ENCODE data around the gene RHOD. TPM values are rescaled to one million over a fixed set of nuclear protein-coding genes. Genes with fewer than 3 reads are reported as not detected.
A peak's percentile ranks its signal among the peaks of the same experiment; 100 is the strongest.

Gene RHOD
- total RNA-seq, 1 donor from 2014 or later = 16.7 TPM

- Histone ChIP-seq H3K4me3 (no peak overlapping the region), H3K36me3 (no peaks in the 10 kb centered on the region), H3K9me3 (no peaks in the 10 kb centered on the region), H3K4me1 (no peaks in the 10 kb centered on the region), H3K27me3 (no peaks in the 10 kb centered on the region), H3K27ac (no peak overlapping the region)
- no peak for DNase-seq
- no peak for TF ChIP-seq CTCF (IDR thresholded peaks at IDR 0.05)
- no peak for ATAC-seq
- intact Hi-C loops (cut with DNase I) = no loop called here
Observed at GRCh38 chr11:67090717-67091116, 34.1 kb downstream of the RHOD start.

GRCh38 chr11:67095214-67095507 is 38.5 kb downstream of the RHOD start:
- TF ChIP-seq CTCF (IDR thresholded peaks at IDR 0.05) = no peak

GRCh38 chr11:67098799-67099429 is 42.3 kb downstream of the RHOD start:
- no peak overlapping the region for H3K4me3 ChIP-seq
- no peak for DNase-seq

More at GRCh38 chr11:67095214-67095507, 38.5 kb downstream of the RHOD start:
- peak; percentile 14 for ATAC-seq
- no peak overlapping the region for H3K27ac ChIP-seq
- DNase-seq = no peak
- no peak overlapping the region for H3K4me3 ChIP-seq
- H3K9me3 ChIP-seq = no peaks in the 10 kb centered on the region
- intact Hi-C loops (cut with DNase I) = no loop called here
- H3K36me3 ChIP-seq = no peaks in the 10 kb centered on the region
- no peaks in the 10 kb centered on the region for H3K27me3 ChIP-seq
- H3K4me1 ChIP-seq = no peaks in the 10 kb centered on the region

GRCh38 chr11:67099831-67100324 is 43.2 kb downstream of the RHOD start:
- Histone ChIP-seq H3K36me3 (no peaks in the 10 kb centered on the region), H3K27ac (no peak overlapping the region), H3K4me3 (no peak overlapping the region), H3K4me1 (no peaks in the 10 kb centered on the region), H3K27me3 (no peaks in the 10 kb centered on the region), H3K9me3 (no peaks in the 10 kb centered on the region)
- no peak for TF ChIP-seq CTCF (IDR thresholded peaks at IDR 0.05)
- ATAC-seq (no peak), DNase-seq (no peak)
- intact Hi-C loops (cut with DNase I) = no loop called here

More at GRCh38 chr11:67098799-67099429, 42.3 kb downstream of the RHOD start:
- ATAC-seq = no peak
- Histone ChIP-seq H3K27ac (no peak overlapping the region), H3K9me3 (no peaks in the 10 kb centered on the region), H3K27me3 (no peaks in the 10 kb centered on the region), H3K4me1 (no peaks in the 10 kb centered on the region), H3K36me3 (no peaks in the 10 kb centered on the region)
- intact Hi-C loops (cut with DNase I) = no loop called here
- no peak for TF ChIP-seq CTCF (IDR thresholded peaks at IDR 0.05)

- H3K36me3 ChIP-seq = no peaks in the 10 kb centered on the region
- ATAC-seq = no peak
- intact Hi-C loops (cut with DNase I) = no loop called here
- no peaks in the 10 kb centered on the region for H3K4me1 ChIP-seq
- DNase-seq = no peak
- no peak for TF ChIP-seq CTCF (IDR thresholded peaks at IDR 0.05)
- no peak overlapping the region for H3K4me3 ChIP-seq
- no peaks in the 10 kb centered on the region for H3K9me3 ChIP-seq
- H3K27me3 ChIP-seq = no peaks in the 10 kb centered on the region
- H3K27ac ChIP-seq = no peak overlapping the region
Observed at GRCh38 chr11:67102664-67103063, 46.0 kb downstream of the RHOD start.

GRCh38 chr11:67105964-67106363 is 49.3 kb downstream of the RHOD start:
- DNase-seq = no peak
- Histone ChIP-seq H3K4me3 (no peak overlapping the region), H3K27ac (no peak overlapping the region), H3K27me3 (no peaks in the 10 kb centered on the region), H3K36me3 (no peaks in the 10 kb centered on the region), H3K4me1 (no peaks in the 10 kb centered on the region), H3K9me3 (no peaks in the 10 kb centered on the region)
- TF ChIP-seq CTCF (IDR thresholded peaks at IDR 0.05) = no peak
- intact Hi-C loops (cut with DNase I) = no loop called here
- ATAC-seq = no peak
